D341Med (cell line): ENCODE results near the gene DCST1.
A peak's percentile ranks its signal among the peaks of the same experiment; 100 is the strongest.

Experiments used
- DNase-seq: peaks from one replicate; pipeline ENCODE4 v3.0.0; 2012; ENCODE audit warnings: low spot score

DCST1 gene

GRCh38 chr1:155035936-155036335, 2.3 kb downstream of the DCST1 start:
- no peak for DNase-seq

- DNase-seq = no peak
Observed at GRCh38 chr1:155037043-155037442, 3.4 kb downstream of the DCST1 start.

DNA sequence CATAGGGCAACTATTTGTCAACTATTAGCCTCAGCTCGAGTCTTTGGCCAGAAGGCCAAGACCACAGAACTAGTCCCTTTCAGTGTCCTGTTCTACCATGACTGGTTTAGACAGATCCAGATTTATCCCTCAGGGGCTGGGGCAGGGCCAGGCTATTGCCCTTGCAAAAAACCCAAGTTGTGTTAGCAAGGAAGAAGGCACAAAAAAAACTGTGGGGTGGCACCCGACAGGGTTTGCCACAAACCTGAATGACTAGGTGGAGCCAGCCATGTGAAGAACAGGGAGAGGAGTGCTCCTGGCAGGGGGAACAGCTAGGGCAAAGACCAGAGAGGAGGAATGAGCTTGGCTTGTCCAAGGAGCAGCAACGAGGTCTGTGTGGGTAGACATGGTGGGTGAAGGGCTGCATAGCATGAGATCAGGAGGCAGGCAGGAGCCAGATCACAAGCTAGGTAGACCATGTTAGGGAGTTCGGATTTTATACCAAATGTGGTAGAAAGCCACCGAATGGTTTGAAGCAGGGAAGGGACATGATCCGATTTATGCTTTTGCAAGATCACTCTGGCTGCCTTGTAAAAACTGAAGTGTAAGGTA, 4.3 kb downstream of the DCST1 start:
- DNase-seq = no peak

- no peak for DNase-seq
Observed at GRCh38 chr1:155038602-155039307, 5.1 kb downstream of the DCST1 start.

- no peak for DNase-seq
Observed at GRCh38 chr1:155039308-155039669, 5.7 kb downstream of the DCST1 start.

GRCh38 chr1:155040358-155041093, 6.9 kb downstream of the DCST1 start:
- DNase-seq = no peak

GRCh38 chr1:155042789-155043188, 9.2 kb downstream of the DCST1 start:
- no peak for DNase-seq

DNA sequence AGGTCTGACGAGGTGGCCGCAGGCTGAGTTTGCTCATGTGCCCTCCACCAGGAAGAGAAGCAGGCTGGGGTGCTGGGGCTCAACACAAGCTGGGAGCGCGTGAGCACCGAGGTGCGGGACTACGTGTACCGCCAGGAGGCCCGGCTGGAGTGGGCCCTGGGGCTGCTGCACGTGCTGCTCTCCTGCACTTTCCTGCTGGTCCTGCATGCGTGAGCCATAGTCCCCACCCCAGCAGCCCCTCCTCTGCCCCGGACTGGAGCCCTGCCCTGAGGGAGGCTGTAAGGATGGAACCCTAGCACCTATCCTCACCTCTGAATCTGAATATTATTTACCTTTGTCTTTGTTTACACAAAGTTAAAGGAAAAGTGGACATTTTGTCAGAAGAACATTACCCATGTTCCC, 9.7 kb downstream of the DCST1 start:
- no peak for DNase-seq

DNA sequence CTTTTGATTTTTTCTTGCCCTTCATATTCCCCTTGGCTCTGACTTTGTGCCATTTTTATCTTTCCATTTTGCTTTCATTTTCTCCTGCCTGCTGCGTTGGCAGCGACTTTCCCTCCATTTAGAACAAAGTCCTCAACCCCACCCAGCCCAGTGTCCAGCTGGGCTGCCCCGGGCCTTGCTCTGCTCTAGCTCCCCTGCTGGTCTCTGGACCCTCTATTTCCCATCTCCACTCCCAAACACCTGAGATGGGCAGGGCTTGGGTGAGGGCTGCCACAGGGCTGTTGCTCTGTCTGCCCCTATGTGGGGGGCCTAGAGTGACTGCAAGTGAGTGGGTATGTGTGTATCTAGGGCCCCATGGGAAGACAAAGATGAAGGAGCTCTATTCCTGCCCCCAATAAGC, 10.2 kb downstream of the DCST1 start:
- no peak for DNase-seq

DNA sequence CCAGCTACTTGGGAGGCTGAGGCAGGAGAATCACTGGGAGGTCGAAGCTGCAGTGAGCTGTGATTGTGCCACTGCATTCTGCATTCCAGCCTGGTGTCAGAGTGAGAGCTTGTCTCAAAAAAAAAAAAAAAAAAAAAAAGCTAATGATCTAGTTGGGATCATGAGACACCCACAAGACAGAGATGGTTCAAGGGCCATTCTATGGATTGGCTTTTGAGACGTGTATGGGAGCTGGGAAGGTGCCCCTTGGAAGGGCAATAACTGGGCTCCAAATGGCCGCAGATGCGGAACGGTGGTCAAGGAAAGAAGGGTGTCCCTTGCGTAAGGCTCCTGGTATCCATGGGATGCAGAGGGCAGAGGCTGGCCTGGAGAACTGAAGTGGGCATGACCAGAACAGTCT, 10.7 kb downstream of the DCST1 start:
- no peak for DNase-seq

DNA sequence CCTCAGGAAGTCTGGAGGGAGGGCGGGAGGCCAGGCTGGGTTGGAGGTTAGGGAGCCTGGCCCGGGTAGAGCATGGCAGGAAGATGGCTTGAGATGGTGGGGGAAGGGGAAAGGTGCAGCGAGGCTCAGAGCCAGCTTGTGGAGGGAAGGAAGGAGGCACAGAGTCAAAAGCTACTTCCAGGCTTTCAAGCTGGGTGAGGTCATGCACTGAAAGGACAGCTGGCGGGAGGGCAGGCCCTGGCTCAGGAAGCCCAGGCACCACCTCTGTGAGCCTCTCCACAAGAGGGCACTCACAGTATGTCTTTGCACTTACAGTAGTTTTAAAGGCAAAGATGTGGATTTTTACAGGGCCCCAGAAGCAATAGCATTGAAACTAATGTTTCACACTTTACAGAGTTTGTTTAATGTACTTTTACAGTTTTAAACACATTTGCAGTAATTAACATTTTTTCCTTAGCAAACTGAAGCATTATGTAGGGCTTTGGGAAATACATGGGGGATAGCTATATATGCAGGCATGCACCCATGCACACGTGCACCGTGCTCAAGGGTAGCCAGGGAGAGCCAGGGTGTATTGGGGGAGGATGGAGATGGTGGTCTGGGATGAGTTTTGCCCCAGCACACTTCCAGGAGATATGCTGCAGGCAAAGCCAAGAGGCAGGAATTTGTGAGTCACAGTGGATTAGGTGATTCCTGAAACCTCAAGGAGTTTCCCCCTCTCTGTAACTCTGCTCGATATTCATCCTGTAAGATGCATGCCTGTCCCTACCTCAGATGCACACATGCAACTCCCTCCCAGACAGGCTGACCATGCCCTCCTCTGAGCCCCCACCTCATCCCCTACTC, 11.4 kb downstream of the DCST1 start:
- peak; percentile 88 for DNase-seq

DNA sequence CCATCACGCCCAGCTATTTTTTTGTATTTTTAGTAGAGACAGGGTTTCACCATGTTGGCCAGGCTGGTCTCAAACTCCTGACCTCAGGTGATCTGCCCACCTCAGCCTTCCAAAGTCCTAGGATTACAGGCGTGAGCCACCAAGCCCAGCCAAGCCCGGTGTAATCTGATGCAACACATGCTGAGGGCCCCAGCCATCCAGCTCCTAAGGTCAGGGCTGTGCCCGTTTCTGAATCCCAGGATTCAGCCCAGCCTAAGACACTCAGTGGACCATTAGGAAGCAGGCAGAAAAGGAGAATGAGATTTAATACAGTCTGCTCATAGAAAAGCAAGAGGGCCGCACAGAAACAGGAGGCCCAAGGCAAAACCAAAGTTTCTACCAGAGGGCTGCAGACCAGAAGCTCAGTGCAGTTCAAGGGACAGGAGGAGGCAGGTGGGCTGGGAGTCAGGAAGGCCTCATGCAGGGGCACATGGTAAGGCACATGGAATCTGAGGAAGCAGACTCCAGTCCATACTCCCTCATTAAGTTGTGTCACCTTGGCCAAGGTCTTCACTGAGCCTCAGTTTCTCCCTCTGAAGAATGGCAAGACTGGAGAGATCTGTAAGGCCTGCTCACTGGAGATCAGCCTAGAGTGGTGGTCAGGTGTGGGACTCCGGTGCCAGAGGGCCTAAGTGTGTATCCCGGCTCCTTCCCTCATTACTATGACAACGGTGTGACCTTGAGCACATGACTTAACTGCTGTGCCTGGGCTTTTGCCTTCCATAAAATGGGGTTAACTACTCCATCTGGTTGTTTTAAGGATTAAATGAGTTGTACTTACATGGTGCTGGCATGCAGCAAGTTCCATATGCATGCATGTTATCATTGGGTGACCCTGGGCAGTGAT, 15.1 kb downstream of the DCST1 start:
- no peak for DNase-seq

- DNase-seq = no peak
Observed at GRCh38 chr1:155049651-155050559, 16.3 kb downstream of the DCST1 start.

DNA sequence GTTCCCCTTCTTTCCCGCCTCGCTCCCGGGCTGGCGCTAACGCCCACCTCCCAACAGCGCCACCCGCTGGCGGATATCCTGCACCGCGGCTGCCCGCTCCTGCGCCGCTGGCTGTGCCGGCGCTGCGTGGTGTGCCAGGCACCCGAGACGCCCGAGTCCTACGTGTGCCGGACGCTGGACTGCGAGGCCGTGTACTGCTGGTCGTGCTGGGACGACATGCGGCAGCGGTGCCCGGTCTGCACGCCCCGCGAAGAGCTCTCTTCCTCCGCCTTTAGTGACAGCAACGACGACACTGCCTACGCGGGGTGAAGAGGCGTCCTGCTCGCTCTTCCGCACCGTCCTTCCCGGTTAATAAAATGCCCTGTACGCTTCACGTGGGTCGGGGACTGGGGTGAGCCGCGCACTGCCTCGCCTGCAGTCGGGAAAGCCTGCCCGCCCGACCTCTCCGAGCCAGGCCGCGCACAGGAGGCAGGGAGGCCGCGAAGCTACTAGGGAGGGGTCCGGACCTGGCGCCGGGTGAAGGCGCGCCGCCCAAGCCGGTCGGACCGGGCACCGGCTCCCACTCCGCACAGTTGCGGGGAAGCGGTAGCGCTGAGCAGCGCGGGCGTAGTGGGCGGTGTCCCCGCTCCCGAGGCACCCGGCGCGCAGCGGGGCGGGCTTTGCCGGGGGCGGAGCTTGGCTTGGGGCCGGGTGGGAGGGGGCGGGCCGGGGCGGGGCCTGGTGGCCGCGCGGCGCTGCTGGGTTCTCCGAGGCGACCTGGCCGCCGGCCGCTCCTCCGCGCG, 17.1 kb downstream of the DCST1 start, which contains the start of gene ADAM15:
ADAM15 (plus strand) TSS at position 757 of the 782 bp plus-strand sequence. CDS start 71 bp downstream, outside the sequence.
- DNase-seq = peak; percentile 100

- DNase-seq = no peak
Observed at GRCh38 chr1:155051342-155051776, 17.7 kb downstream of the DCST1 start.

GRCh38 chr1:155051777-155052398, 18.3 kb downstream of the DCST1 start:
- DNase-seq = peak; percentile 73

- DNase-seq = no peak
Observed at GRCh38 chr1:155052439-155053395, 19.1 kb downstream of the DCST1 start.
